Body of pancreas (tissue), 4 donors: Measurements from ENCODE around the gene HRH3. TPM values are rescaled to one million over a fixed set of nuclear protein-coding genes. Genes with fewer than 3 reads are reported as not detected.
A peak's percentile ranks its signal among the peaks of the same experiment; 100 is the strongest.

Experiments
- ATAC-seq: fragments of 150-250 bp; one replicate; pipeline ENCODE4 v1.9.1; 2016
- DNase-seq, 4 donors: peaks; one replicate each; pipeline ENCODE4 v3.0.0-alpha.2; 2019
- H3K27ac ChIP-seq, 4 donors: fragments of 200-600 bp; sonication (generic); 1 replicate in 3 of 4; 2 replicates in 1 of 4; pipeline versions ENCODE4 v1.5.1 to v1.6.1; 2016 to 2019; ENCODE audit warnings: mild to moderate bottlenecking in 1 of 4, mixed read lengths in 1 of 4, moderate library complexity in 1 of 4
- H3K27me3 ChIP-seq, 2 donors: fragments of 200-600 bp; sonication (generic); one replicate each; pipeline ENCODE4 v1.6.0; 2016; ENCODE audit warnings: mild to moderate bottlenecking in 1 of 2
- H3K36me3 ChIP-seq, 2 donors: fragments of 200-600 bp; sonication (generic); replicated peaks in 1 of 2; 2 replicates each; pipeline ENCODE4 v1.5.1; 2016; ENCODE audit warnings: low read depth in 2 of 2; ENCODE audit not compliant: insufficient read depth in 1 of 2
- H3K4me1 ChIP-seq: fragments of 200-600 bp; sonication (generic); one replicate; pipeline ENCODE4 v1.6.0; 2016
- H3K4me3 ChIP-seq, 2 donors: fragments of 200-600 bp; sonication (generic); 1 replicate in 1 of 2; 2 replicates in 1 of 2; pipeline ENCODE4 v1.5.1; 2016 to 2019
- H3K9me3 ChIP-seq, 3 donors: fragments of 200-600 bp; sonication (generic); 1 replicate in 2 of 3; 2 replicates in 1 of 3; pipeline ENCODE4 v1.5.1; 2016
- CTCF ChIP-seq, 7 experiments: fragments of 450-650 bp in 4 of 7; fragments of 200-600 bp in 3 of 7; sonication (generic) in 3 of 7; IDR thresholded peaks; one replicate each; pipeline ENCODE4 v1.5.1; 2016 to 2019; ENCODE audit warnings: antibody characterized with exemption in 7 of 7
- POLR2A ChIP-seq, 3 donors: fragments of 450-650 bp; IDR thresholded peaks; one replicate each; pipeline ENCODE4 v1.6.1; 2016; ENCODE audit warnings: antibody characterized with exemption in 3 of 3, mild to moderate bottlenecking in 2 of 3
- WGBS, 2 donors: methylation state at CpG; one replicate each; pipeline ENCODE4 v1.1.5; 2017; 5-methylcytosine and 5-hydroxymethylcytosine counted together
- intact Hi-C: fragments of 100-400 bp; cut with DNase I; formaldehyde crosslinking; loops from one replicate; pipeline ENCODE4 v1.15.1; 2023
- total RNA-seq, 2 donors: library from RNA; depleted of rRNA; stranded (reverse); fragments of >200 nt; gene quantifications; one replicate each; pipeline ENCODE4 v1.1.0, GENCODE V29; 2016

The HRH3 gene
- total RNA-seq, 2 donors from 2014 or later: 0.33 TPM; not detected in 1

- ATAC-seq (no peak), DNase-seq (peak in 2 of 4 donors; percentile 64 to 65)
- no peaks in the 10 kb centered on the region for H3K27me3 ChIP-seq
- WGBS, 2 donors: 20 to 41% methylated on average over 1 to 5 of the region's 5 CpGs
- no peaks in the 10 kb centered on the region for H3K9me3 ChIP-seq
- H3K36me3 ChIP-seq: no peaks in the 10 kb centered on the region
- intact Hi-C loops: no loop called here
- H3K4me1 ChIP-seq: peaks cover 22% of the 10 kb centered on the region
- no peak for TF ChIP-seq CTCF (IDR thresholded peaks at IDR 0.05)
- TF ChIP-seq POLR2A (IDR thresholded peaks at IDR 0.05): no peak
- H3K27ac ChIP-seq: peak overlapping the region in 1 of 4 donors; percentile 30
- H3K4me3 ChIP-seq: no peak overlapping the region
Measured at GRCh38 chr20:62234339-62234738, 14.3 kb upstream of the HRH3 start.

GRCh38 chr20:62233684-62234083, 13.6 kb upstream of the HRH3 start:
- WGBS, 2 donors: 93 to 100% methylated on average over 4 of the region's 4 CpGs
- H3K36me3 ChIP-seq: no peaks in the 10 kb centered on the region
- H3K27me3 ChIP-seq: no peaks in the 10 kb centered on the region
- TF ChIP-seq POLR2A (IDR thresholded peaks at IDR 0.05) (no peak), CTCF (IDR thresholded peaks at IDR 0.05) (no peak)
- no peaks in the 10 kb centered on the region for H3K9me3 ChIP-seq
- ATAC-seq (no peak), DNase-seq (no peak)
- intact Hi-C loops: no loop called here
- H3K27ac ChIP-seq: no peak overlapping the region
- H3K4me1 ChIP-seq: peaks cover 20% of the 10 kb centered on the region
- H3K4me3 ChIP-seq: no peak overlapping the region

GRCh38 chr20:62232770-62233645, 12.9 kb upstream of the HRH3 start:
- no peak overlapping the region for H3K4me3 ChIP-seq
- peaks cover 23% of the 10 kb centered on the region for H3K4me1 ChIP-seq
- no peaks in the 10 kb centered on the region for H3K36me3 ChIP-seq
- H3K9me3 ChIP-seq: no peaks in the 10 kb centered on the region
- DNase-seq (no peak), ATAC-seq (no peak)
- intact Hi-C loops: no loop called here
- WGBS, 2 donors: 54 to 74% methylated on average over 7 to 18 of the region's 18 CpGs
- H3K27me3 ChIP-seq: no peaks in the 10 kb centered on the region
- TF ChIP-seq POLR2A (IDR thresholded peaks at IDR 0.05) (no peak), CTCF (IDR thresholded peaks at IDR 0.05) (no peak)
- no peak overlapping the region for H3K27ac ChIP-seq

- 70 to 85% methylated on average over 5 to 7 of the region's 7 CpGs for WGBS, 2 donors
- intact Hi-C loops: no loop called here
- Histone ChIP-seq H3K27ac (no peak overlapping the region), H3K36me3 (no peaks in the 10 kb centered on the region), H3K9me3 (no peaks in the 10 kb centered on the region), H3K4me3 (no peak overlapping the region), H3K4me1 (peaks cover 24% of the 10 kb centered on the region), H3K27me3 (no peaks in the 10 kb centered on the region)
- TF ChIP-seq POLR2A (IDR thresholded peaks at IDR 0.05): no peak
- TF ChIP-seq CTCF (IDR thresholded peaks at IDR 0.05): no peak
- ATAC-seq (no peak), DNase-seq (peak in 1 of 4 donors; percentile 34)
Measured at GRCh38 chr20:62232194-62232593, 12.1 kb upstream of the HRH3 start.

- TF ChIP-seq POLR2A (IDR thresholded peaks at IDR 0.05): no peak
- TF ChIP-seq CTCF (IDR thresholded peaks at IDR 0.05): no peak
Measured at GRCh38 chr20:62231292-62231691, 11.2 kb upstream of the HRH3 start.

More at GRCh38 chr20:62231292-62231691, 11.2 kb upstream of the HRH3 start:
- Histone ChIP-seq H3K27me3 (no peaks in the 10 kb centered on the region), H3K36me3 (no peaks in the 10 kb centered on the region), H3K4me1 (peaks cover 23% of the 10 kb centered on the region), H3K27ac (no peak overlapping the region), H3K4me3 (no peak overlapping the region), H3K9me3 (no peaks in the 10 kb centered on the region)
- ATAC-seq (no peak), DNase-seq (no peak)
- intact Hi-C loops: no loop called here
- 77 to 100% methylated on average over 1 to 6 of the region's 6 CpGs for WGBS, 2 donors
